ENCODE data around the gene SAFB. TPM values are rescaled to one million over a fixed set of nuclear protein-coding genes. Genes with fewer than 3 reads are reported as not detected.

The SAFB gene
- total RNA-seq, 1 donor from 2014 or later, result 76.6 TPM

GRCh38 chr19:5627395-5627904 is 4.6 kb downstream of the SAFB start:
- DNase-seq, result peak; percentile 15

GRCh38 chr19:5628461-5628860 is 5.6 kb downstream of the SAFB start:
- no peak for DNase-seq

DNA sequence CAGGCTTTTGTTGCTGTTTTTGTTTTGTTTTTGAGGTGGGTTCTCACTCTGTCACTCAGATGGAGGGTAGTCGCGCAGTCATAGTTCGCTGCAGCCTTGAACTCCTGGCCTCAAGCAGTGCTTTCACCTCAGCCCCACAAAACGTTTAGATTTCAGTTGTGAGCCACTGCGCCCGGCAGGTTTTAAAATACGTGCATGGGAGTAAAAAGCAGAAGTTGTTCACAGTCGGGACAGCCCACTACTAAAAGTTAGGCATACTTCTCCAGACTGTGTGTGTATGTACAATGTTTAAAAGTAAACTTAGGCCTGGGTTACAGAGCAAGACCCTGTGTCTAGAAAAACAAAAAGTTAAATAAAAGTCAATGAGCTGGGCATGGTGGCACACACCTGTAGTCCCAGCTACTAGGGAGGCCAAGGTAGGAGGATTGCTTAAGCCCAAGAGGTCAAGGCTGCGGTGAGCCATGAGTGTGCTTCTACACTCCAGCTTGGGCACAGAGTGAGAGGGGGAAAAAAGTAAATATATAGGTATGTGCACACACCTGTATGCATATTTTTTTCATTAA is 6.1 kb downstream of the SAFB start:
- DNase-seq, result no peak

DNA sequence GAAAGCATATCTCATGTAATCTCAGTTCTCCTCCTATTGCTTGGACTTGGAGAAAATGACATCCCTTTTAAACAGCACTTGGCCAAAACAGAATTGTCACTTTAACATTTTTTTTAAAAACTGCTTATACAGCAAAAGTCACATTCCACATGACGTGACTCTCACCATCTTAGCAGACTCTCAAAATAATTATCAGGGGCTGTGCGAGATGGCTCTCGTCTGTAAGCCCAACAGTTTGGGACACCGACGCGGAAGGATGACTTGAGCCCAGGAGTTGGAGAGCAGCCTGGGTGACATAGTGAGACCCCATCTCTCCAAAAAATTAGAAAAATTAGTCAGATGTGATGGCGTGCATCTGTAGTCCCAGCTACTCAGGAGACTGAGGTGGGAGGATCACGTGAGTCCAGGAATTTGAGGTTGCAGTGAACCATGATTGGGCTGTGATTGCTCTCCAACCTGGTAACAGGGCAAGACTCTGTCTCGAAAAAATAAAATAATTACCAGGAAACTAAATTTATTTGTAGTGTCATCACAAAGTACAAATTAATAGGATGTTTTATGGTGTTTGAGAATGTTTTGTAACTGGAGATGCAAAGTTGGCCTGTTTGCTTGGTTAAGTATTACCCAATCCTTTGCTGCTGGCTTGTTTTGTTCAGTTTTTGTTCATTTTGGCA is 8.8 kb downstream of the SAFB start:
- no peak for DNase-seq

- DNase-seq, result no peak
These were observed 9.3 kb downstream of the SAFB start for GRCh38 chr19:5632241-5632612.

- DNase-seq, result no peak
These were observed 9.8 kb downstream of the SAFB start for GRCh38 chr19:5632657-5633056.

- DNase-seq, result no peak
These were observed 12.5 kb downstream of the SAFB start for GRCh38 chr19:5635427-5635826.

DNA sequence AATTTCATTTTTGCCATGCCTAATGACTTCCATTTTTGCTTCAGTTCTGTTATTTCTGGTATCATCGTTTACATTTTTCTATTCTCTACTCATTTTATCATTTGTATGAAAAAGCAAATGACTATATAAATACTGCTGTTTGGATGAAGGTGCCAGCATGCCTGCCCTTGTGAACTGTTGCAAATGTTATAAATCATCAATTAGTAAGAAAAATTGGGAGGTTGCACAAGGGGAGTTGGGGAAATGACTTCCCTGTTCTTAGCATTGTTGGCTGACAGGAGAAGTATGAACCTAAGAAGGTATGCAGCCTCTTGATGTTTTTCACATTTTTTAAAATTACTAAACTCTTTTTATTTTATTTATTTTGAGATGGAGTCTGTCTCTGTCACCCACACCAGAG is 15.1 kb downstream of the SAFB start:
- DNase-seq, result no peak

GRCh38 chr19:5641171-5641570 is 18.3 kb downstream of the SAFB start:
- no peak for DNase-seq

- no peak for DNase-seq
These were observed 19.3 kb downstream of the SAFB start for GRCh38 chr19:5642204-5642603.

GRCh38 chr19:5643060-5643459 is 20.2 kb downstream of the SAFB start:
- no peak for DNase-seq

GRCh38 chr19:5644037-5644436 is 21.2 kb downstream of the SAFB start:
- no peak for DNase-seq

DNA sequence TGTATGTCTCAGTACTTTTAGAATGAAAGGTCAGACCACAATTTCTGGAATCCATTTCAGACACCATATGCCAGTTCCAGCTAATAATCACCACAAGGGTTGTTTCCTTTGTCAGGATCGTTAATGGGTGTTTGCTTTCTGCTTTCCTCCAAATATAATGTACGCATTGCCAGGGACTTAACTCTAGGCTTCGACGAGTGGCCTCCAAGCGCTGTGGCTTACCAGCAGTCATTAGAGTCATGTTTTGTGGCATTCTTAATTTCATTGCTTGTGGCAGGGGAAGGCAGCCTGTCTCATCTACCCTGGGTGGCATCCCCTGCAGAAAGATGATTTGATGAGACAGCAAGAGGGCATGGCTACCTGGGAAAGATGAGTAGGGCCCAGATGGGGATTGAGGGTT is 22.5 kb downstream of the SAFB start:
- no peak for DNase-seq

DNA sequence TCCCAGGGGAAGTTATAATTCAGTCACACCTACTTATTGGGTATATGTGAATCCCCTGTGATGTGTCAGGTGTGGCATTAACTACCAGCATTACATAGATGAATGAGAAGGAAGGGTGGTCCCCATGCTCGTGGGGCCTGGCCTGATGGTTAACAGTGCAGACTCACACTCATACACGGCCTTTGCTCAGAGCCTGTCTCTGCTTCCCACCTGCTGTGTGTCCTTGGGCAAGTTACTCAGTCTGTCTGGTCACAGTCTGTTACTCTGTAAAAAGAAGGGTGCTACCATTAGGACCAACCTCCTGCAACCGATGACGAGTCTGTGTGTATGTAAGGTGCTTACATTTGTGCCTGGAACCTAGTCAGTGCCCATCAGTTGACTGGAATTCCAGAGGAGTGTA is 23.8 kb downstream of the SAFB start:
- DNase-seq, result no peak

DNA sequence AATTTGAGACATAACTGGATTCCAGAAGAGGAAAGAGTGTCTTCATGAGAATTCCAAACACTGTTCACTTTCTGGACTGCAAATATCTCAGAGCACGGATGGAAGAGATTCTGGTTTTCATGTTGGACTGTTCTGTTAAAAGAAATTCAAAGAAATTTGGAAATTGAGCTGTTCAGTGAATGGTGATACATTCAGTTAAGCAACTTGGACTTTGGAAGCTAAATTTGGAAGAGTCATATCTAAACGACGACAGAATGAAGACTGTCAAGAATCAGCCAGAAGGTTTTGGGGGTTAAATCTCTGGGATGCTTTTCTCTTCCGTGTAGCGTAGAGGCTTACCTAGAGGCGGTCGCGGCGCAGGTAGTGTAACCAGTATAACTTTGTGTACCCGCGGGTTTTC is 25.6 kb downstream of the SAFB start:
- DNase-seq, result no peak

GRCh38 chr19:5651361-5651760 is 28.5 kb downstream of the SAFB start:
- DNase-seq, result no peak

GRCh38 chr19:5652261-5652660 is 29.4 kb downstream of the SAFB start:
- DNase-seq, result no peak

GRCh38 chr19:5654931-5655330 is 32.0 kb downstream of the SAFB start:
- no peak for DNase-seq

- DNase-seq, result no peak
These were observed 32.5 kb downstream of the SAFB start for GRCh38 chr19:5655412-5655811.

DNA sequence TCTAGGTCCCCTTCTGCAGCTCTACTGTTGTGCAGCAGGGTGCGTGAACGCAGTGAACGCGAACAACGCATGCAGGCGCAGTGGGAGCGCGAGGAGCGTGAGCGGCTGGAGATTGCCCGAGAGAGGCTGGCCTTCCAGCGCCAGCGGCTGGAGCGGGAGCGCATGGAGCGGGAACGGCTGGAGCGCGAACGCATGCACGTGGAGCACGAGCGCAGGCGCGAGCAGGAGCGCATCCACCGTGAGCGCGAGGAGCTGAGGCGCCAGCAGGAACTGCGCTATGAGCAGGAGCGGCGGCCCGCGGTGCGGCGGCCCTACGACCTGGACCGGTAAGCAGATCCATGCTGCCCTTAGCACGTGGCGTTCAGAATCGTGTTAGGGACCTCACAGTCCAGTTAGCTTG is 38.6 kb downstream of the SAFB start:
- DNase-seq, result no peak

GRCh38 chr19:5663904-5664303 is 41.0 kb downstream of the SAFB start:
- DNase-seq, result no peak

GRCh38 chr19:5664515-5664914 is 41.6 kb downstream of the SAFB start:
- no peak for DNase-seq

GRCh38 chr19:5665781-5666513 is 43.1 kb downstream of the SAFB start:
- DNase-seq, result no peak
